Myocyte (in vitro differentiated cells): Measurements from ENCODE around the gene FER. TPM values are rescaled to one million over a fixed set of nuclear protein-coding genes. Genes with fewer than 3 reads are reported as not detected.
"Not testable (repeated sequence)": the region's sequence is repeated elsewhere in the genome, so short reads cannot be mapped to it uniquely, and the experiment has no call there.

Experiments
- DNase-seq: peaks from one replicate; pipeline ENCODE4 v3.0.0-alpha.2; 2012; ENCODE audit warnings: low read depth
- total RNA-seq: library from RNA; depleted of rRNA; stranded (reverse); fragments of >200 nt; gene quantifications from 2 replicates; pipeline ENCODE4 v1.2.3, GENCODE V29; 2014

FER gene
- total RNA-seq, 1 donor from 2014 or later = 13.9 TPM

DNA sequence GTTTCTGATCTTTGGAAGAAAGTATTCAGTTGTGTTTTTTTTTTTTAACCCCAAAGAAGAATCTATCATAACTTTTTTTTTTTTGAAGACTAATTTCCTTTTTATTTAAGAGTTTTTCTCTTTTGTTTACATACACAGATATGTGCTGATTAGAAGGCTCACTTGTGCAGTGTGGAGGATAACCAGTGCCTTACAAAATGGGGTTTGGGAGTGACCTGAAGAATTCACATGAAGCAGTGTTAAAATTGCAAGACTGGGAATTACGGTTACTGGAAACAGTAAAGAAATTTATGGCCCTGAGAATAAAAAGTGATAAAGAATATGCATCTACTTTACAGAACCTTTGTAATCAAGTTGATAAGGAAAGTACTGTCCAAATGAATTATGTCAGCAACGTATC is 50.3 kb downstream of the FER start:
- no peak for DNase-seq

DNA sequence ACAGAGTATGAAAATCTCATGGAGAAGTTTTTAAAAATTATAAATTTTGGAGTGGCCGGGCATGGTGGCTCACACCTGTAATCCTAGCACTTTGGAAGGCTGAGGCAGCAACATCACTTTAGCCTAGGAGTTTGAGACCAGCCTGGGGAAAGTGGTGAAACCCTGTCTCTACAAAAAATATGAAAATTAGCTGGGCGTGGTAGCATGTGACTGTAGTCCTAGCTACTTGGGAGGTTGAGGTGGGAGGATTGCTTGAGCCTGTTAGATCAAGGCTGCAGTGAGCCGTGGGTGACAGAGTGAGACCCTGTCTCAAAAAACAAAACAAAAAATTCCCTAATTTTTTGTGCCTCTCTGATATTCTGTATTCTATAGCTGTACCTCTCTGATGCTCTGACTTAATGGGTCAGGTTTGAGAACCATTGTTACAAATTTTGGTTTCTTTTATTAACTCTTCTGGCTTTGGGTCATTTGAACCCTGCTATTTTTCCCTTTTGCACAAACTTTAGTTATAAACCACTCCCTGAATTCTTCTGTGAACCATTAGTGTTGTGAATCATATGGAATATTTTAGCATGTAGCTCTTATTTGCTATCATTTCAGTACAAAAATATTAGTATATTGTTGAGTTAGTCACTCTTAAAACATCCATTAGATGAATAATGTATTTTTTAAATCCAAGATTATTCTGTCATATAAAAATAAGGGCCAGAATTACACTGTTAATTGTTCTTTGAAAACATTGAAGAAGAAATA is 51.0 kb downstream of the FER start:
- no peak for DNase-seq

DNA sequence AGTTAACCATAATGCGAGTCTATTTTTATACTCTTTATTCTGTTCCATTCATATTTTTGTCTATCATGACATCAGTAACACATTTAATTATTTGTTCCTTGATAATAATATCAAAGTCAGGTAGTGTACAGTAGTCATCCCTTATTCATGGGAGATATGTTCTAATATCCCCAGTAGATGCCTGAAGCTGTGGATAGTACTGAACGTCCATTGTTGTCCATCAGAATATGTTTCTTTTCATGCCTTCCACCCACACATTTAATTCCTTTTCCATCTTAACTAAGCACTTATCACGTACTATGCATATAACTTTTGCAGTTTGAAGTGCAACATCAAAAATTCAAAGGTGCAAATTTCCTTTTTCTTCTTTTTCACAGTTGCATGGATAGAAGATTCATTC is 53.6 kb downstream of the FER start:
- no peak for DNase-seq

DNA sequence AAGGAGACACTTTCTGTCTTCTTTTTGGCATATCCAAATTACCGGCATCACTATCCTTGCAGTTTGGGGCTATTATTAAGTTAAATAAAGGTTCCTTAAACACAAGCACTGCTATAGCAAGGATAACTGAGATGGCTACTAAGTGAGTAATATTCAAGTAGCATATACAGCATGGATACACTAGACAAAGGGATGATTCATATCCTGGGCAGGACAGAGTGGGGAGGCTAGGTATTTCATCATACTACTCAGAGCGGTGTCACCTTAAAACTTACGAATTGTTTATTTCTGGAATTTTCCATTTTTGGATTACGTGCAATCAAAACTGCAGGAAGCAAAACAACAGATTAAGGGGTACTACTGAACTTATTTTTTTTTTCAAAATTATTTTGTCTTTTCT is 54.1 kb downstream of the FER start:
- peak; percentile 44 for DNase-seq

DNA sequence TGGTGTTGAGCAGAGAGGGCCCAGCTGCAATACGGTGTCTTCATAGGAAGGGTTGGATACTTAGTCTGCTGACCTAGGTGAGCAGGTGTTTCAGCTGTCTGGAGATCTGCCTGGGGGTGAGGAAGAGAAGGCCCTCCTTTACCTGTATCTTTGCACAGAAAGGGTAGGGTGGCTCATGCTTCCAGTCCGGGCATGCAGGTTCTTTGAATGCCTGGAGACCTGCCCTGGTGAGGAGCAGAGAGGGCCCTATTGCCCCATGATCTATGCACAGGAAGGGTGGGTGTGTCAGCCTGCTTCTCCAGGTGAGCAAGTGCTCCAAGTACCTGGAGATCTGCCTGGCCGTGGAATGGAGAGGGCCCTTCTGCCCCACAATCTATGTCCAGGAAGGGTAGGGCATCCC is 63.0 kb downstream of the FER start:
- DNase-seq = no peak

DNA sequence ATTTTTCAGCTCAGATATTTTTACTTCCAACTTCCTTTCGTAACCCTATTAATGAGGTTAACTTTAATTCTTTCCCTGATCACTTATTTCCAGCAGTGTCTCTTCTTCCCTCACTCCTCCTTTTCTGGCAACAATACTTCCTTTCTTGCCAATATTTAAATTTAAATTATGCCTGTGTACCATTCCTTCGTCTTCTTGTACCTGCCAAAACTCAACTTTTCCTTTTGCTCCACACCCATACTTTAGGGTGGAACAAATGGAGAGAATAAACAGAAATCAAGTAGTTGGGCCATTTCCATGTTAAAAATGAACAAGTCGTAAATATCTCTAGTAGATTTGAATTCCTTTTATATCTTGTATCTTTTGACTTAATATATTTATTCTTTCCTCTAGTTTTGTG is 66.0 kb downstream of the FER start:
- DNase-seq = no peak

DNA sequence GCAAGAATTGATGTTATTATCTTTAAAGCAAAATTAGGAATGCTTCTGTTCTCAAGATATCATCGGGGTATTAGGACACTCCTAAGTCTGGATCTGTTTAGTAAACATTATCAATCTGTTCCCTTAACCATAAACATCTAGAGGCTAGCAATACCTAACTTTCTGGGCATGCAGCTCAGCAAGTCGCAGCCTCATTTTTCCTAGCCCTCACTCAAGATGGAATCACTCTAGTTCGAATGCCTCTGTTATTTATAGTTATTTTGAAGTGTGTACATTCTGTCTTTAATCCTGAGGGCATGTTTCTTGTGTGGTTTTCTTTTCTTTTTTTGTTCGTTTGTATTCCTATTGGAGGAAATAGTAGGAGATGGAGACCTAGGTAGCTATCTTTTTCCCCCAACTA is 66.9 kb downstream of the FER start:
- DNase-seq = no peak

DNA sequence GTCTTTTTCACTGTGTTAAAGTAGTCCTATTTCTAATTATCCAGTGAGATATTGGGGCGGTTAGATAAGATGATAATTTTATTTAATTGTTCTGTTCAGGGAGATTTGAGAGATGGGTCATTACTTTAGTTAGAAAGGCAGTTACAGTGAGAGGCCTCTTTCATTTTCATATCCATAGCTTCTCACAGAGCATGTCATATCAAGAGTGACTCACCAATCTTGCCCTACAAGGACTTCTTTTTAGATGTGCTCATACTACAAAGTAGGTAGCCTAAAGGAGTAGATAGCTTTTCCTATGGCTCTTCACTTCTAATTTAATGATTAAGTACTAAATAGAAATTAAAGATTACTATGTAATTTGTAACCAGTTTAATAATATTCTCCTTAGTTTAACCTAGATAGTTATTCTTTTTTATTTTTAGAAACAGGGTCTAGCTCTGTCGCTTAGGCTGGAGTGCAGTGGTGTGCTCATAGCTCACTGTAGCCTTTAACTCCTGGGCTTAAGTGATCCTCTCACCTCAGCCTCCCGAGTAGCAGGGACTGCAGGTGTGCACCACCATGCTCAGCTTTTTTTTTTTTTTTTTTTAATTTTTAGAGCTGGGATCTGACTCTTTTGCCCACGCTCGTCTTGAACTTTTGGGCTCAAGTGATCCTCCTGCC is 71.0 kb downstream of the FER start:
- DNase-seq = peak; percentile 9

DNA sequence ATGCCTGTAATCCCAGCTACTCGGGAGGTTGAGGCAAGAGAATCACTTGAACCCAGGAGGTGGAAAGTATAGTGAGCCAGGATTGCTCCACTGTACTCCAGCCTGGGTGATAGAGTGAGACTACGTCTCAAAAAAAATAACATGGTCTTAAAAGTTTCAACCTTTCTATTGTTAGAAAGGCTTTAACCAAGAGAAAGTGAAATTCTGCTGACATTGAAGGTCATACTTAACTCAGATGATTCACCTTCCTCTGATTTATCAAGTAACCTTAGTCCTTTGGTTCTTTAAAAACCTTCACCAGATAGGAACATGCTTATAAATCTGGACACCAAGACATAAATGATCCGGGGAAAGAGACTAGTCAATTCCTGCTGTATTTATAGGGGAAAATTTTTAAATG is 73.3 kb downstream of the FER start:
- no peak for DNase-seq

DNA sequence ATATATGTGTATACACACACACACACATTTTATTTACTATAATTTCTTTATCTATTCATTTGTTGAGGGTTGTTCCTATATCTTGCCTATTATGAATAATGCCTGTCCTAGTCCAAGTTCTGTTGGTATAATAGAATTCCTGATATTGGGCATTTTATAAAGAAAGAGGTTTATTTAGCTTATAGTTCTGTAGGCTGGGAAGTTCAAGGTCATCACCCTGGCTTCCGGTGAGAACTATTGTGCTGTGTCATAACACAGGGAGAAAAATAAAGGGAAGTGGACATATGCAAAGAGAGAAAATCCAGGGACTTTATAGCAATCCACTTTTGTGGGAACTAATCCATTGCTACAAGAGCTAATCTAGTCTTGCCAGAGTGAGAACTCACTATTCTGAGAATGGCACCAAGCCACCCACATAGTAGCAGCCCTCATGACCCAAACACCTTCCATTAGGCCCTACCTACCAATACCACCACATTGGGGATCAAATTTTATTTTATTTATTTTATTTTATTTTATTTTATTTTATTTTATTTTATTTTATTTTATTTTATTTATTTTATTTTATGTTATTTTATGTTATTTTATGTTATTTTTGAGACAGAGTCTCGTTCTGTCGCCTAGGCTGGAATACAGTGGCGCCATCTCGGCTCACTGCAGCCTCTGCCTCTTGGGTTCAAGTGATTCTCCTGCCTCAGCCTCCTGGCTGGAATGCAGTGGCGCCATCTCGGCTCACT is 74.7 kb downstream of the FER start:
- DNase-seq = no peak

DNA sequence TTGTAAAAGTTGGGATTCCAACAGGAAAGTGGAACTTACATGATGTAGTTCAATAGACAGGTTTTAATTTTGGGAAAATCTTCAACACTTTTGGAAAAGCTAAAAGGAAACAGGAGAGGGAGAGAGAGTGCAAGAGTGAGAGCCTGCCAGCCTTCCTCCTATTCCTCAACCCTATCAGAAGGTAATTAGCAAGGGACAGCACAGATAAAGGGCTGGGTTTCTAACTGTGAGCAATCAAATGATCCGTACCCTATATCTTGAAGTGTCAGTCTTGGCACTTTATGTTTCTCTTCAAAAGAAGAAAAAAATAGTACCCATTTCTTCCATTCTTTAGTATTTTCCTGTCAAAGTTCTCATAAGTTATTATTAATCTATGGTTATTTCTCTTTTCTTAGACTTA is 79.4 kb downstream of the FER start:
- DNase-seq = no peak

DNA sequence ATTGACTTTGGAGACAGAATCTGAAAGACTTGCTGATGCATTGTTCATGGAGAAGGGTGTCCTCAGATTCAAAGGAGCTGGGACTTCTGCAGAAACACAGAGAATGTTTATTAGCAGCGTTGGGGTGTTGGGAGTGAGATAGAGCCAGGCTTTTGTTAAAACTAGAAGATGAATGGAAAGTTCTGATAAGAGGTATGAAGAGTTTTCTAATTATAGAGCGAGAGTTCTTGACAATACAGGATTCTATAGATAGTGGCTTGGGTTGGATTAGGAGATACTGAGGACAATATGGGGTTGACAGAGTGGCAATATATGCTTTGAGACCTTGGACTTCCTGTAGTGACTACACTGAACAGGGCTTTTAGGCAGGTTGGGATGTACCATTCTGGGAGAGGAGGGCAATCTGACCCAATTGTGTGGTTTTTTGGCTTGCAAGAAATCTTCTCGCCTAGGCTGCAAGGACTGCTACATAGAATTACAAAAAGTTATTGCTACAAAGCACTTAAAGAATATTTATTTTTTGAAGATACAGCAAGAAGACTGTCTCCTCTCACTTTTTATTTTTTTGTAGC is 83.1 kb downstream of the FER start:
- DNase-seq = peak; percentile 13

DNA sequence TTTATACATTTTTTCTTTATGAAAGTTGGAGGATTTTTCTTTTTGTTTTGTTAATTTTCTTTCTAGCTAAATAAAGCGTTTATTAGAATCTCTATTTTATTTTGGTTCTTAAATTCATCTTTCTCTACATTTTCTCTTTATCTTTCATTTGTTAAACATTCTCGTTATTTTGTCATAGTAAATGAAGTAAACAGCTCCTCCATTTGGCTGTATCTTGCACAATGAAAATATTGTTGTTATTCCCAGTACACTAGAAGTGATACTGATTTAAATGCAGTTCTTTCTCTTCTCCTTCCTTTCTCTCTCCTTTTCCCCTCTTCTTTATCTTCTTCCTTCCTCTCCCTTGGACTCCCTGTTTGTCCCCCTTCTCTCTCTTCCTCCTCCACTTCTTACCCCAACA is 88.8 kb downstream of the FER start:
- DNase-seq = no peak

DNA sequence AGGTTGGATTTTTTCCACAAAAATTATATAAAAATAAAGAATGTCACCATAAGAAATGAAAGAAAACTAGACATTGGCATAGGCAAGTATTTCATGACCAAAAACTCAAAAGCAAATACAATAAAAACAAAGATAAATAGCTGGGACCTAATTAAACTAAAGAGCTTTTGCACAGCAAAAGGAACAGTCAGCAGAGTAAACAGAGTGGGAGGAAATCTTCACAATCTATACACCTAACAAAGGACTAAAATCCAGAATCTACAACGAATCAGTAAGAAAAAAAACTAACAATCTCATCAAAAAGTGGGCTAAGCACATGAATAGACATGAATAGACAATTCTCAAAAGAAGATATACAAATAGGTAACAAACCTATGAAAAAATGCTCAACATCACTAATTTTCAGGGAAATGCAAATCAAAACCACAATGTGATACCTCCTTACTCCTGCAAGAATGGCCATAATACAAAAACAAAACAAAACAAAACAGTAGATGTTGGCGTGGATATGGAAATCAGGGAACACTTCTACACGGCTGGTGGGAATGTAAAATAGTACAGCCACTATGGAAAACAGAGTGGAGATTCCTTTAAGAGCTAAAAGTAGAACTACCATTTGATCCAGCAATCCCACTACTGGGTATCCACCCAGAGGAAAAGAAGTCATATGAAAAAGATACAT is 94.7 kb downstream of the FER start:
- not testable (repeated sequence) for DNase-seq

DNA sequence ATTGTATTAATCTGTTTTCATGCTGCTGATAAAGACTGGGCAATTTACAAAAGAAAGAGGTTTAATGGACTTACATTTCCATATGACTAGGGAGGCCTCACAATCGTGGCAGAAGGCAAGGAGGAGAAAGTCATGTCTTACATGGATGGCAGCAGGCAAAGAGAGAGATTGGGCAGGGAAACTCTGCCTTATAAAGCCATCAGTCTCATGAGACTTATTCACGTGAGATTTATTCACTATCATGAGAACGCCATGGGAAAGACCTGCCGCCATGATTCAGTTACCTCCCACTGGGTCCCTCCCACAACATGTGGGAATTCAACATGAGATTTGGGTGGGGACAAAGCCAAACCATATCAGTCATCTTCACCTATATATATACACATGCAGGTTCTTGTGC is 103.4 kb downstream of the FER start:
- not testable (repeated sequence) for DNase-seq

DNA sequence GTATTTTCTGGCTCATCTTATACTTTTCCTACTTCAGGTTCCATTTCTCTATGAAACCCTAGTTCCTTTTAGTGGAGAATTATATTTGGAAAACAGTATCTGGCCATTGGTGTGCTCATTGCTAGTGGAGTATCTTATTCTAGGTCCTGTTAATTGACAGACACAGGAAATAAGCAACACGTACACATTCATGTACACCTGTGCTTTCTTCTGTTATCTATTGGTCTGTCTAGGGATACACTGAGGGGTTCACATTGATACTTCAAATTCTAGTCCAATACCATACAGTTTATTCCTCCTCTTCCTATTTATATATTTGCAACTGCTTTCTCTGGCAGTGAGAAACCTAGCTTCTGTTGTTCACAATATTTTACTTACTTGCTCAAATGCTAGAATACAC is 110.2 kb downstream of the FER start:
- no peak for DNase-seq

DNA sequence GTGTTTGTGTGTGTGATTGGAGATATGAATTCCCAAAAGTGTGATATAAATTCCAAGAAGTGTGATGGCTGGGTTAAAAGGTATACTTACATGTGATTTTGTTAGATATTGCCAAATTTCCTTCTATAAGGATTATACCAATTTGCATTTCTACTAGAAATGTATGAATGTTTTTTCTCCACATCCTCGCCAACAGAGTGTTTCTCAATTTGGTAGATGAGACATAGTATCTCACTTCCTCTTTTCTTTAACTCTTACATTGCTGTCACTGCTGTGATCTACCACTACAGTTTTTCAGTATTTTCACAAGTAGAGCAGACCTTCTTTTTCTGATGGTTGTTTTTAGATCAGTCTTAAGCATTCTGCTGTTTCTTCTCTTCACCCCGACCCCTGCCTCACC is 111.3 kb downstream of the FER start:
- DNase-seq = no peak

DNA sequence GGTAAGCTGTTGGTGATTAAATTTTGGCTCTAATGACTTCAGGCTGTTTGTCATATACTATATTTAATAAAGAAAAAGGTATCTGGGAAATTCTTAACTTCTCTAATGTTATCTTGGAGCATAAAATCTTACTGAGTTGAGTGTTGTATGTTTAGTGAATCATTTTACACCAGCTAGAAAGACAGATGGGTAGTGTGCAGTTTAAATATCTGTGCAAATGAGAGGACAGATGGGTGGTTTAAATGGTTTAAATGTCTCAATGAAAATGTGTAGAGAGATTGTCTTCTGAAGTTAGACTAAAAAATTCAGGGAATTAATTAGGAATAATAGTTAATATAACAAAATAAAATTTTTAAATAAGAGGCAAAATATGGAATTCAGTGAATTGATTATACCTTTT is 114.5 kb downstream of the FER start:
- DNase-seq = no peak

DNA sequence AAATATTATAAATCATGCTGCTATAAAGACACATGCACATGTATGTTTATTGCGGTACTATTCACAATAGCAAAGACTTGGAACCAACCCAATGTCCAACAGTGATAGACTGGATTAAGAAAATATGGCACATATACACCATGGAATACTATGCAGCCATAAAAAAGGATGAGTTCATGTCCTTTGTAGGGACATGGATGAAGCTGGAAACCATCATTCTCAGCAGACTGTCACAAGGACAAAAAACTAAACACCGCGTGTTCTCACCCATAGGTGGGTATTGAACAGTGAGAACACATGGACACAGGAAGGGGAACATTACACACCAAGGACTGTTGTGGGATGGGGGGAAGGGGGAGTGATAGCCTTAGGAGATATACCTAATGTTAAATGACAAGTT is 118.4 kb downstream of the FER start:
- DNase-seq = not testable (repeated sequence)

DNA sequence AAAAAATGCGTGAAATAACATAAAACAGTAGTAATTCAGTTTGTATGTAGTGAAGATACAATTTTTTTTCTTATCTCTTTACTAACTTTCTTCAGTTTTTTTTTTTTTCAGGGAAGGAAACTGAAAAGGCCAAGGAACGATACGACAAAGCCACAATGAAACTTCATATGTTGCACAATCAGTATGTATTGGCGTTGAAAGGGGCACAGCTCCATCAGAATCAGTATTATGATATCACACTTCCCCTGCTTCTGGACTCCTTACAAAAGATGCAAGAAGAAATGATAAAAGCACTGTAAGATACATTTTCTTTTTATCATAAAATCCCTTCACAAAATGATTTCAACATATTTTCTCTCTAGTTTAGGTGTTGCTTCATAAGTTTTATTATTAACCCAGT is 120.0 kb downstream of the FER start:
- DNase-seq = no peak

DNA sequence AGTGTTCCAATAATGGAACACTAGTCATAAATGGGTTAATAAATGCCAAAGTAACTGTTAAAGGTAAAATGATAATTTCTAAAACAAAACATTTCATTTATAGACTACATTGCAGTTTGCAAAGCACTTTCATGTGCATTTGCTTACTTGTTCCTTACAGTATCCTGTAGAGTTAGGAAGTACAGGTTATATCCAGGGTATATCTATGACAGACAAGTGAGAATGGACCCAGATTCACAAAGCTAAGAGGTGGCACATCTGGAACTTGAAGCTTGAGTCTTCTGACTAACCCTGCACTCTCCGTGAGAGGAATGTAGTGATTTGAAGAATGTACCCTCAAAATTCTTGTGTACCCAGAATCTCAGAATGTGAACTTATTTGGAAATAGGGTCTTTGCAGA is 121.4 kb downstream of the FER start:
- no peak for DNase-seq

DNA sequence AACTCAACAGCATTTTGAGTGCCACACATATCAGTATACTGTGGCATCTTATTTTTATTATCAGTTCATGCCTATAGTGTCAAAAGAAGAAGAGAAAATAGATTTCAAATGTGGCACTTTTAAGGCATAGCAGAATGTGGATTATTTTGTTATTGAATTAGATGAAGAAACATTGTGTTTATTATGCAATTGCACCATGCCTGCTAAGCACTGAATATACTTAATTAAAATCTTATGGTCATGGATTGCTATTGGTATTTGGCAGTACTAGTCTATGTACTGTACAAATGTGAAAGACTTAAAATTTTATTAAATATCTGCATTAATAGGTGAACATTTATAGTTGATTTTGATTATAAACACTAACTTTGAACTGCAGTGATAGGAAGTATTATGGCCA is 128.8 kb downstream of the FER start:
- no peak for DNase-seq
